Raji (cell line): ENCODE data around the gene IFNA4.

ENCODE experiments used
- POLR2A ChIP-seq: IDR thresholded peaks from 2 replicates; pipeline ENCODE4 v1.6.1; 2011; ENCODE audit warnings: low read depth, low read length, control low read depth; ENCODE audit not compliant: insufficient read depth

IFNA4 gene

GRCh38 chr9:21154018-21154608 lies 33.3 kb downstream of the IFNA4 start:
- TF ChIP-seq POLR2A: no peak

- no peak for TF ChIP-seq POLR2A
These were observed 33.9 kb downstream of the IFNA4 start for GRCh38 chr9:21153336-21154017.

DNA sequence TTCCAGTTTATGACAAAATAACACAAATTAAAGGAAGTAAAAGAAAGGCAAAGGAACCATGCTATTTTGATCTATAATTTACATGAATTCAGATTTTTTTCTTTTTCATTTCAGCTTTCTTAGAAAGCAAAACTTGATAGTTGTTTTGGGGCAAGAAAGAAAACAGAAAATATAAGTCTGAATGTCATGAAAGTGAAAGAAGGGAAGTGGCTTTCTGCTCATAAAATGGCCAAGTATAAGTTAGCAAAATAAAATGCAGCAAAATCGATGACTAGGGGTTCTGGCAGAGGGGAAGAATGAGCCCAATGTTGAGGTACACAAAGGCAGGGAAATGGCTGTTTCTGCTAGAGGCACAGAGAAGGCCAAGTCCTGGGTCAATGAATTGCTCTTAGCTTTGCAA lies 42.8 kb downstream of the IFNA4 start:
- no peak for TF ChIP-seq POLR2A

GRCh38 chr9:21141427-21141882 lies 45.9 kb downstream of the IFNA4 start, which contains the start of gene IFNW1:
Gene IFNW1 (minus strand): TSS chr9:21141832. CDS start chr9:21141570, 262 bp downstream.
- no peak for TF ChIP-seq POLR2A

- TF ChIP-seq POLR2A: no peak
These were observed 50.4 kb downstream of the IFNA4 start for GRCh38 chr9:21137020-21137419.
